PC-3 (cell line): ENCODE data around the gene SLC39A11.

Experiments used
- CTCF ChIP-seq: fragments of 300-600 bp; sonication (generic); conservative IDR thresholded peaks from 2 replicates; pipeline ENCODE4 v1.5.1; 2017; ENCODE audit warnings: antibody characterized with exemption, low read depth, mild to moderate bottlenecking, low read length
- EZH2 ChIP-seq: fragments of 300-600 bp; sonication (generic); IDR thresholded peaks from one replicate; pipeline ENCODE4 v1.6.1; 2017; ENCODE audit warnings: antibody characterized with exemption, mild to moderate bottlenecking, low read length; ENCODE audit not compliant: unreplicated experiment

- no peak for TF ChIP-seq CTCF
- no peak for TF ChIP-seq EZH2
Observed at GRCh38 chr17:72952220-72952619, 140.3 kb downstream of the SLC39A11 start.
